ENCODE data around the gene AMOTL2.

Gene AMOTL2

GRCh38 chr3:134378818-134379217, 4.6 kb upstream of the AMOTL2 start:
- no peak for DNase-seq (ENCODE audit: low spot score)

GRCh38 chr3:134378384-134378783, 4.1 kb upstream of the AMOTL2 start:
- DNase-seq (ENCODE audit: low spot score): peak; percentile 28

GRCh38 chr3:134377896-134378295, 3.6 kb upstream of the AMOTL2 start:
- no peak for DNase-seq (ENCODE audit: low spot score)

- DNase-seq (ENCODE audit: low spot score): no peak
These were observed 2.7 kb upstream of the AMOTL2 start for GRCh38 chr3:134376786-134377426.

GRCh38 chr3:134376385-134376765, 2.1 kb upstream of the AMOTL2 start:
- DNase-seq (ENCODE audit: low spot score): no peak

GRCh38 chr3:134375582-134376384, 1.5 kb upstream of the AMOTL2 start:
- no peak for DNase-seq (ENCODE audit: low spot score)

- DNase-seq (ENCODE audit: low spot score): no peak
These were observed 739 bp upstream of the AMOTL2 start for GRCh38 chr3:134374791-134375581.

GRCh38 chr3:134373271-134374104, 759 bp downstream of the AMOTL2 start:
- DNase-seq (ENCODE audit: low spot score): no peak

GRCh38 chr3:134372396-134373270, 1.6 kb downstream of the AMOTL2 start:
- no peak for DNase-seq (ENCODE audit: low spot score)

GRCh38 chr3:134371542-134372324, 2.5 kb downstream of the AMOTL2 start:
- DNase-seq (ENCODE audit: low spot score): no peak

- no peak for DNase-seq (ENCODE audit: low spot score)
These were observed 3.4 kb downstream of the AMOTL2 start for GRCh38 chr3:134370611-134371531.

- DNase-seq (ENCODE audit: low spot score): no peak
These were observed 4.2 kb downstream of the AMOTL2 start for GRCh38 chr3:134369861-134370596.

GRCh38 chr3:134369231-134369741, 5.0 kb downstream of the AMOTL2 start:
- no peak for DNase-seq (ENCODE audit: low spot score)

- no peak for DNase-seq (ENCODE audit: low spot score)
These were observed 5.5 kb downstream of the AMOTL2 start for GRCh38 chr3:134368751-134369105.

GRCh38 chr3:134367869-134368750, 6.1 kb downstream of the AMOTL2 start:
- DNase-seq (ENCODE audit: low spot score): no peak

- DNase-seq (ENCODE audit: low spot score): no peak
These were observed 7.1 kb downstream of the AMOTL2 start for GRCh38 chr3:134366928-134367811.

Data from NAMALWA (cell line).